ENCODE results near the gene PLCH1.

PLCH1 gene

DNA sequence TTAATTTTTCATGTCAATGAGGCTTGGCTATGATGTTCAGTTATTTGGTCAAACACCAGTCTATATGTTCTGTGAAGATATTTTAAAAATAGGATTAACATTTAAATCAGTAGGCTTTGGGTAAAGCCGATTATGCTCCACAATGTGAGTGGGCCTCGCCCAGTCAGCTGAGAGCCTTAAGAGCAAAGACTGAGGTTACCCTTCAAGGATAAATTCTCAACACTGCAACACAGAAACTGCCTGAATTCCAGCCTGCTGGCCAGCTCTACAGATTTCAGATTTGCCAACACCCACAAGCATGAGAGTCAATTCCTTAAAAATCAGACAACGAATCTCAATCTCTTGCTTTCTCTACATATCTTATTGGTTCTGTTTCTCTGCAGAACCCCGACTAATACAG is 188.3 kb downstream of the PLCH1 start:
- TF ChIP-seq IKZF3 (tag by site-specific recombination; IDR thresholded peaks at IDR 0.05): no peak
- no peak for TF ChIP-seq ZBTB10 (tag by site-specific recombination; IDR thresholded peaks at IDR 0.05)
- TF ChIP-seq ZNF121 (tag by site-specific recombination; IDR thresholded peaks at IDR 0.05): no peak
- TF ChIP-seq SP7 (tag by site-specific recombination; IDR thresholded peaks at IDR 0.05): no peak
- TF ChIP-seq ZNF175 (tag by site-specific recombination; IDR thresholded peaks at IDR 0.05): no peak
- no peak for TF ChIP-seq ZNF610 (tag by site-specific recombination; IDR thresholded peaks at IDR 0.05; ENCODE audit: borderline replicate concordance)
- no peak for TF ChIP-seq ZNF510 (tag by site-specific recombination; IDR thresholded peaks at IDR 0.05; ENCODE audit: insufficient replicate concordance)
- TF ChIP-seq TRIM28 (IDR thresholded peaks at IDR 0.05; ENCODE audit: borderline replicate concordance, low read length): no peak
- peaks cover 0 to 5% of the 10 kb centered on the region in 2 experiments; a peak in 1 of 3 replicates for H3K36me3 ChIP-seq (ENCODE audit: control insufficient read depth in 2 of 2, insufficient read depth in 1 of 2, low read length in 2 of 2)
- CTCF ChIA-PET: interaction anchor here (0.7 kb wide), 1 partner anchor 325 kb away, joined by 5 read pairs; no protein-coding TSS in a partner anchor
- H3K27ac ChIP-seq (ENCODE audit: extremely low read depth, low read depth, low read length): no peak overlapping the region
- POLR2A ChIA-PET: no interaction called here
- H3K4me3 ChIP-seq (ENCODE audit: low read depth, low read length): no peak overlapping the region
- no peaks in the 10 kb centered on the region for H3K4me1 ChIP-seq (ENCODE audit: control insufficient read depth, insufficient read depth, low read length)
- no peaks in the 10 kb centered on the region for H3K9me3 ChIP-seq (ENCODE audit: control insufficient read depth, insufficient read depth, low read depth, low read length)

- H3K36me3 ChIP-seq (ENCODE audit: control insufficient read depth in 2 of 2, insufficient read depth in 1 of 2, low read length in 2 of 2): peaks cover 0 to 5% of the 10 kb centered on the region in 2 experiments; a peak in 1 of 3 replicates
- no peaks in the 10 kb centered on the region for H3K4me1 ChIP-seq (ENCODE audit: control insufficient read depth, insufficient read depth, low read length)
- H3K4me3 ChIP-seq (ENCODE audit: low read depth, low read length): no peak overlapping the region
- H3K9me3 ChIP-seq (ENCODE audit: control insufficient read depth, insufficient read depth, low read depth, low read length): no peaks in the 10 kb centered on the region
- ChIA-PET CTCF (no interaction called here), POLR2A (no interaction called here)
- H3K27ac ChIP-seq (ENCODE audit: extremely low read depth, low read depth, low read length): no peak overlapping the region
- no peak for TF ChIP-seq YY2 (tag by site-specific recombination; IDR thresholded peaks at IDR 0.05)
- TF ChIP-seq ZNF19 (tag by site-specific recombination; IDR thresholded peaks at IDR 0.05; ENCODE audit: low read depth): no peak
- TF ChIP-seq ZNF292 (tag by site-specific recombination; IDR thresholded peaks at IDR 0.05; ENCODE audit: borderline replicate concordance, low read depth): no peak
Observed at GRCh38 chr3:155555479-155556060, 189.3 kb downstream of the PLCH1 start.

- Histone ChIP-seq H3K36me3 (ENCODE audit: control insufficient read depth in 2 of 2, insufficient read depth in 1 of 2, low read length in 2 of 2) (peaks cover 0 to 5% of the 10 kb centered on the region in 2 experiments; a peak in 1 of 3 replicates), H3K4me3 (ENCODE audit: low read depth, low read length) (no peak overlapping the region), H3K4me1 (ENCODE audit: control insufficient read depth, insufficient read depth, low read length) (no peaks in the 10 kb centered on the region), H3K27ac (ENCODE audit: extremely low read depth, low read depth, low read length) (no peak overlapping the region), H3K9me3 (ENCODE audit: control insufficient read depth, insufficient read depth, low read depth, low read length) (no peaks in the 10 kb centered on the region)
- POLR2A ChIA-PET: no interaction called here
- CTCF ChIA-PET: no interaction called here
- TF ChIP-seq WT1 (tag by site-specific recombination; IDR thresholded peaks at IDR 0.05): no peak
- TF ChIP-seq INSM2 (tag by site-specific recombination; IDR thresholded peaks at IDR 0.05): no peak
- no peak for TF ChIP-seq ZNF677 (tag by site-specific recombination; IDR thresholded peaks at IDR 0.05)
- no peak for TF ChIP-seq ZNF623 (tag by site-specific recombination; IDR thresholded peaks at IDR 0.05)
- TF ChIP-seq, protein P1, sequence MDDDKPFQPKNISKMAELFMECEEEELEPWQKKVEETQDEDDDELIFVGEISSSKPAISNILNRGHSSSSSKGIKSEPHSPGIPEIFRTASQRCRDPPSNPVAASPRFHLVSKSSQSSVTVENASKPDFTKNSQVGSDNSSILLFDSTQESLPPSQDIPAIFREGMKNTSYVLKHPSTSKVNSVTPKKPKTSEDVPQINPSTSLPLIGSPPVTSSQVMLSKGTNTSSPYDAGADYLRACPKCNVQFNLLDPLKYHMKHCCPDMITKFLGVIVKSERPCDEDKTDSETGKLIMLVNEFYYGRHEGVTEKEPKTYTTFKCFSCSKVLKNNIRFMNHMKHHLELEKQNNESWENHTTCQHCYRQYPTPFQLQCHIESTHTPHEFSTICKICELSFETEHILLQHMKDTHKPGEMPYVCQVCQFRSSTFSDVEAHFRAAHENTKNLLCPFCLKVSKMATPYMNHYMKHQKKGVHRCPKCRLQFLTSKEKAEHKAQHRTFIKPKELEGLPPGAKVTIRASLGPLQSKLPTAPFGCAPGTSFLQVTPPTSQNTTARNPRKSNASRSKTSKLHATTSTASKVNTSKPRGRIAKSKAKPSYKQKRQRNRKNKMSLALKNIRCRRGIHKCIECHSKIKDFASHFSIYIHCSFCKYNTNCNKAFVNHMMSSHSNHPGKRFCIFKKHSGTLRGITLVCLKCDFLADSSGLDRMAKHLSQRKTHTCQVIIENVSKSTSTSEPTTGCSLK (tag by site-specific recombination; IDR thresholded peaks at IDR 0.05): no peak
- no peak for TF ChIP-seq ZNF16 (tag by site-specific recombination; IDR thresholded peaks at IDR 0.05; ENCODE audit: low read depth)
- no peak for TF ChIP-seq SALL2 (tag by site-specific recombination; IDR thresholded peaks at IDR 0.05; ENCODE audit: borderline replicate concordance)
- TF ChIP-seq TRIM28 (IDR thresholded peaks at IDR 0.05; ENCODE audit: borderline replicate concordance, low read length): no peak
- TF ChIP-seq, protein P2, sequence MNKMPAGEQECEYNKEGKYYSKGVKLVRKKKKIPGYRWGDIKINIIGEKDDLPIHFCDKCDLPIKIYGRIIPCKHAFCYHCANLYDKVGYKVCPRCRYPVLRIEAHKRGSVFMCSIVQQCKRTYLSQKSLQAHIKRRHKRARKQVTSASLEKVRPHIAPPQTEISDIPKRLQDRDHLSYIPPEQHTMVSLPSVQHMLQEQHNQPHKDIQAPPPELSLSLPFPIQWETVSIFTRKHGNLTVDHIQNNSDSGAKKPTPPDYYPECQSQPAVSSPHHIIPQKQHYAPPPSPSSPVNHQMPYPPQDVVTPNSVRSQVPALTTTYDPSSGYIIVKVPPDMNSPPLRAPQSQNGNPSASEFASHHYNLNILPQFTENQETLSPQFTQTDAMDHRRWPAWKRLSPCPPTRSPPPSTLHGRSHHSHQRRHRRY (tag by site-specific recombination; IDR thresholded peaks at IDR 0.05): no peak
- no peak for TF ChIP-seq SCRT1 (tag by site-specific recombination; IDR thresholded peaks at IDR 0.05; ENCODE audit: borderline replicate concordance)
- TF ChIP-seq FEZF1 (tag by site-specific recombination; IDR thresholded peaks at IDR 0.05): no peak
- TF ChIP-seq OVOL3 (tag by site-specific recombination; IDR thresholded peaks at IDR 0.05): no peak
Observed at GRCh38 chr3:155554777-155555451, 190.0 kb downstream of the PLCH1 start.
